OCI-LY3 (cell line): ENCODE measurements around the gene SETBP1.

Source experiments
- CTCF ChIP-seq: fragments of 200-600, 300-600 bp; sonication (generic); IDR thresholded peaks from 2 replicates; pipeline ENCODE4 v1.5.1; 2014; ENCODE audit warnings: antibody characterized with exemption, low read length, low read depth
- EZH2phosphoT487 ChIP-seq: fragments of 200-600 bp; shearing (Covaris generic); IDR thresholded peaks from 2 replicates; pipeline ENCODE4 v1.6.1; 2018; ENCODE audit warnings: antibody characterized with exemption, mixed run types, low read depth

GRCh38 chr18:44816050-44816449 lies 135.4 kb downstream of the SETBP1 start:
- TF ChIP-seq CTCF: no peak
- no peak for TF ChIP-seq EZH2phosphoT487
